GM23338 (cell line): ENCODE results near the gene IL12A.

Experiments
- EZH2 ChIP-seq: fragments of 200-600 bp; sonication (generic); IDR thresholded peaks from one replicate; pipeline ENCODE4 v1.8.0; 2017; ENCODE audit warnings: antibody characterized with exemption, mild to moderate bottlenecking, low read depth; ENCODE audit not compliant: unreplicated experiment
- POLR2AphosphoS5 ChIP-seq: IDR thresholded peaks from 2 replicates; pipeline ENCODE4 v1.6.1; 2016; ENCODE audit warnings: antibody characterized with exemption, low read depth
- TF ChIP-seq, protein P1 (sequence below), 2 experiments: fragments of 200-600 bp in 1 of 2; sonication (generic) in 1 of 2; conservative IDR thresholded peaks; 2 replicates each; pipeline versions ENCODE4 v1.5.1 to v1.6.1; 2016 to 2017; ENCODE audit warnings: antibody characterized with exemption in 2 of 2, low read depth in 2 of 2, mild to moderate bottlenecking in 2 of 2, moderate library complexity in 1 of 2
- TF ChIP-seq, protein P2 (sequence below): IDR thresholded peaks from one replicate; pipeline ENCODE4 v1.6.1; 2018; ENCODE audit warnings: antibody characterized with exemption; ENCODE audit not compliant: unreplicated experiment

DNA sequence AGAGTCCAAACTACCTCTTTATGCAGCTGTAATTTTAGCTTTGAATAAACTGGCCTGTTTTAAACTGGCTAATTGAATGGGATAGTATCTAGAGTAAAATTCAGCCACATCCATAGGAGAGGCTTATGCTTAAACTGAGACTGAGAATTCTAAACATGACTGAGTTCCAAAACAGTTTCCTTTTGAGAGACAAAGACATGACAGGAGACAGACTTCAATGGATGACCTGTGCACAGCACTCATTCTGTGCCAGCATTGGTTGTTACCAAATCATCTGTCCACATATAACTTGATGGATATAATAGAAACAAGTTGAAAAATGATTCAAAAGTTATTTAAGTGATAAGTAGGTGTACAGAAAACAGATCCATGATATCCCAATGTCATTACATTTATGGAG lies 20.9 kb downstream of the IL12A start:
- TF ChIP-seq, protein P1, sequence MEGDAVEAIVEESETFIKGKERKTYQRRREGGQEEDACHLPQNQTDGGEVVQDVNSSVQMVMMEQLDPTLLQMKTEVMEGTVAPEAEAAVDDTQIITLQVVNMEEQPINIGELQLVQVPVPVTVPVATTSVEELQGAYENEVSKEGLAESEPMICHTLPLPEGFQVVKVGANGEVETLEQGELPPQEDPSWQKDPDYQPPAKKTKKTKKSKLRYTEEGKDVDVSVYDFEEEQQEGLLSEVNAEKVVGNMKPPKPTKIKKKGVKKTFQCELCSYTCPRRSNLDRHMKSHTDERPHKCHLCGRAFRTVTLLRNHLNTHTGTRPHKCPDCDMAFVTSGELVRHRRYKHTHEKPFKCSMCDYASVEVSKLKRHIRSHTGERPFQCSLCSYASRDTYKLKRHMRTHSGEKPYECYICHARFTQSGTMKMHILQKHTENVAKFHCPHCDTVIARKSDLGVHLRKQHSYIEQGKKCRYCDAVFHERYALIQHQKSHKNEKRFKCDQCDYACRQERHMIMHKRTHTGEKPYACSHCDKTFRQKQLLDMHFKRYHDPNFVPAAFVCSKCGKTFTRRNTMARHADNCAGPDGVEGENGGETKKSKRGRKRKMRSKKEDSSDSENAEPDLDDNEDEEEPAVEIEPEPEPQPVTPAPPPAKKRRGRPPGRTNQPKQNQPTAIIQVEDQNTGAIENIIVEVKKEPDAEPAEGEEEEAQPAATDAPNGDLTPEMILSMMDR (conservative IDR thresholded peaks at IDR 0.05; ENCODE audit: low read depth in 2 of 2), result no peak
- TF ChIP-seq EZH2 (no peak), POLR2AphosphoS5 (no peak)
- TF ChIP-seq, protein P2, sequence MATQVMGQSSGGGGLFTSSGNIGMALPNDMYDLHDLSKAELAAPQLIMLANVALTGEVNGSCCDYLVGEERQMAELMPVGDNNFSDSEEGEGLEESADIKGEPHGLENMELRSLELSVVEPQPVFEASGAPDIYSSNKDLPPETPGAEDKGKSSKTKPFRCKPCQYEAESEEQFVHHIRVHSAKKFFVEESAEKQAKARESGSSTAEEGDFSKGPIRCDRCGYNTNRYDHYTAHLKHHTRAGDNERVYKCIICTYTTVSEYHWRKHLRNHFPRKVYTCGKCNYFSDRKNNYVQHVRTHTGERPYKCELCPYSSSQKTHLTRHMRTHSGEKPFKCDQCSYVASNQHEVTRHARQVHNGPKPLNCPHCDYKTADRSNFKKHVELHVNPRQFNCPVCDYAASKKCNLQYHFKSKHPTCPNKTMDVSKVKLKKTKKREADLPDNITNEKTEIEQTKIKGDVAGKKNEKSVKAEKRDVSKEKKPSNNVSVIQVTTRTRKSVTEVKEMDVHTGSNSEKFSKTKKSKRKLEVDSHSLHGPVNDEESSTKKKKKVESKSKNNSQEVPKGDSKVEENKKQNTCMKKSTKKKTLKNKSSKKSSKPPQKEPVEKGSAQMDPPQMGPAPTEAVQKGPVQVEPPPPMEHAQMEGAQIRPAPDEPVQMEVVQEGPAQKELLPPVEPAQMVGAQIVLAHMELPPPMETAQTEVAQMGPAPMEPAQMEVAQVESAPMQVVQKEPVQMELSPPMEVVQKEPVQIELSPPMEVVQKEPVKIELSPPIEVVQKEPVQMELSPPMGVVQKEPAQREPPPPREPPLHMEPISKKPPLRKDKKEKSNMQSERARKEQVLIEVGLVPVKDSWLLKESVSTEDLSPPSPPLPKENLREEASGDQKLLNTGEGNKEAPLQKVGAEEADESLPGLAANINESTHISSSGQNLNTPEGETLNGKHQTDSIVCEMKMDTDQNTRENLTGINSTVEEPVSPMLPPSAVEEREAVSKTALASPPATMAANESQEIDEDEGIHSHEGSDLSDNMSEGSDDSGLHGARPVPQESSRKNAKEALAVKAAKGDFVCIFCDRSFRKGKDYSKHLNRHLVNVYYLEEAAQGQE, result no peak
